PC-3 (cell line): ENCODE data around the gene PARK7. TPM values are rescaled to one million over a fixed set of nuclear protein-coding genes. Genes with fewer than 3 reads are reported as not detected.
A peak's percentile ranks its signal among the peaks of the same experiment; 100 is the strongest.

Experiments used
- ATAC-seq: fragments of 200-7000 bp; cut with Tn5 transposase; 2 replicates; pipeline ENCODE4 v1.9.1; 2020; ENCODE audit warnings: mild to moderate bottlenecking, moderate library complexity
- BruUV-seq: library from RNA; stranded (reverse); fragments of 400-500 nt; replicated peaks from 2 replicates; lab custom pipeline; 2021; lab: Mats Ljungman, UMichigan
- CTCF ChIA-PET: fragments of 300-600 bp; sonication (Branson Sonifier 250); formaldehyde crosslinking; loops from one replicate; lab custom pipeline; 2022; ENCODE audit warnings: antibody characterized with exemption; lab: Charles Lee
- POLR2A ChIA-PET: fragments of 300-600 bp; sonication (Branson Sonifier 250); formaldehyde crosslinking; loops from one replicate; lab custom pipeline; 2022; ENCODE audit warnings: antibody characterized with exemption; ENCODE audit not compliant: unreplicated experiment; lab: Charles Lee
- DNase-seq: peaks from one replicate; pipeline ENCODE4 v3.0.0-alpha.2; 2015
- H2AFZ ChIP-seq: fragments of 300-600 bp; sonication (generic); 2 replicates; pipeline ENCODE4 v1.6.0; 2016; ENCODE audit warnings: antibody characterized with exemption, low read length
- H3F3A ChIP-seq: fragments of 300-600 bp; sonication (generic); one replicate; pipeline ENCODE4 v1.6.0; 2017; ENCODE audit warnings: antibody characterized with exemption, low read length, control low read depth, mild to moderate bottlenecking; ENCODE audit not compliant: unreplicated experiment
- H3K27ac ChIP-seq: fragments of 300-600 bp; sonication (generic); 2 replicates; pipeline ENCODE4 v1.5.1; 2016; ENCODE audit warnings: mild to moderate bottlenecking, low read length
- H3K27me3 ChIP-seq: fragments of 300-600 bp; sonication (generic); 2 replicates; pipeline ENCODE4 v1.6.1; 2016; ENCODE audit warnings: low read length, mixed read lengths
- H3K36me3 ChIP-seq: fragments of 300-600 bp; sonication (generic); 2 replicates; pipeline ENCODE4 v1.6.1; 2016; ENCODE audit warnings: low read depth, mixed run types, low read length, mixed read lengths
- H3K4me1 ChIP-seq: fragments of 300-600 bp; sonication (generic); 2 replicates; pipeline ENCODE4 v1.5.1; 2016; ENCODE audit warnings: low read length; ENCODE audit not compliant: insufficient read depth
- H3K4me2 ChIP-seq: fragments of 300-600 bp; sonication (generic); 2 replicates; pipeline ENCODE4 v1.6.0; 2016; ENCODE audit warnings: low read length
- H3K4me3 ChIP-seq: fragments of 300-600 bp; sonication (generic); 2 replicates; pipeline ENCODE4 v1.5.1; 2016; ENCODE audit warnings: mild to moderate bottlenecking, low read length, mixed read lengths
- H3K79me2 ChIP-seq: fragments of 300-600 bp; sonication (generic); 2 replicates; pipeline ENCODE4 v1.6.1; 2017; ENCODE audit warnings: low read length, mixed read lengths
- H3K9ac ChIP-seq: fragments of 300-600 bp; sonication (generic); 2 replicates; pipeline ENCODE4 v1.6.0; 2016; ENCODE audit warnings: mild to moderate bottlenecking, low read length
- H3K9me2 ChIP-seq: fragments of 300-600 bp; sonication (generic); replicated peaks from 2 replicates; pipeline ENCODE4 v1.6.1; 2016; ENCODE audit warnings: mixed run types, low read length, mixed read lengths
- H3K9me3 ChIP-seq: fragments of 300-600 bp; sonication (generic); 2 replicates; pipeline ENCODE4 v1.6.1; 2016; ENCODE audit warnings: low read length, mixed read lengths
- H4K20me1 ChIP-seq: fragments of 300-600 bp; sonication (generic); 2 replicates; pipeline ENCODE4 v1.6.1; 2016; ENCODE audit warnings: low read length, mixed read lengths
- CTCF ChIP-seq: fragments of 300-600 bp; sonication (generic); conservative IDR thresholded peaks from 2 replicates; pipeline ENCODE4 v1.5.1; 2017; ENCODE audit warnings: antibody characterized with exemption, low read depth, mild to moderate bottlenecking, low read length
- EZH2 ChIP-seq: fragments of 300-600 bp; sonication (generic); IDR thresholded peaks from one replicate; pipeline ENCODE4 v1.6.1; 2017; ENCODE audit warnings: antibody characterized with exemption, mild to moderate bottlenecking, low read length; ENCODE audit not compliant: unreplicated experiment
- EZH2phosphoT487 ChIP-seq: fragments of 300-600 bp; sonication (generic); IDR thresholded peaks from 2 replicates; pipeline ENCODE4 v1.6.1; 2018; ENCODE audit warnings: mild to moderate bottlenecking, antibody characterized with exemption, low read length, borderline replicate concordance
- intact Hi-C: fragments of 100-400 bp; cut with micrococcal nuclease; formaldehyde crosslinking; loops from 2 replicates; pipeline ENCODE4 v1.9.0; 2023
- total RNA-seq: library from RNA; depleted of rRNA; stranded (reverse); fragments of >200 nt; gene quantifications from 2 replicates; pipeline ENCODE4 v1.2.3, GENCODE V29; 2014

Gene PARK7
- total RNA-seq, 1 experiment from 2014 or later = 316 TPM

GRCh38 chr1:8015036-8015808 is 53.7 kb downstream of the PARK7 start:
- H3K27me3 ChIP-seq = no peaks in the 10 kb centered on the region
- peaks cover 58% of the 10 kb centered on the region for H3F3A ChIP-seq
- ATAC-seq (peak; percentile 12; the same call in 1 of the 2 replicates), DNase-seq (peak; percentile 91)
- POLR2A ChIA-PET = interaction anchor here (0.9 to 1.1 kb wide), 2 partner anchors 92 to 327 kb away, joined by 4 to 8 read pairs; no protein-coding TSS in a partner anchor
- H2AFZ ChIP-seq = no peak overlapping the region
- CTCF ChIA-PET = interaction anchor here (0.6 to 1.6 kb wide), 3 partner anchors 12 to 328 kb away, joined by 3 to 7 read pairs (median 4); no protein-coding TSS in a partner anchor
- peak overlapping the region; percentile 98 for H3K4me2 ChIP-seq
- peak overlapping the region; percentile 39 for H3K27ac ChIP-seq
- BruUV-seq = no TSS peak
- H3K36me3 ChIP-seq = peaks cover 67% of the 10 kb centered on the region
- H4K20me1 ChIP-seq = peaks cover 96% of the 10 kb centered on the region
- H3K4me3 ChIP-seq = peak overlapping the region; percentile 8; the same call in 1 of the 2 replicates
- peaks cover 51% of the 10 kb centered on the region for H3K4me1 ChIP-seq
- TF ChIP-seq EZH2phosphoT487 (no peak), CTCF (peak; percentile 71)
- no peak overlapping the region for H3K9ac ChIP-seq
- intact Hi-C loops = loop anchor here (1.0 kb wide), 1 partner anchor 33 kb away; no protein-coding TSS in a partner anchor
- H3K79me2 ChIP-seq = peaks cover 94% of the 10 kb centered on the region
- no peaks in the 10 kb centered on the region for H3K9me3 ChIP-seq
- H3K9me2 ChIP-seq = no peaks in the 10 kb centered on the region

DNA sequence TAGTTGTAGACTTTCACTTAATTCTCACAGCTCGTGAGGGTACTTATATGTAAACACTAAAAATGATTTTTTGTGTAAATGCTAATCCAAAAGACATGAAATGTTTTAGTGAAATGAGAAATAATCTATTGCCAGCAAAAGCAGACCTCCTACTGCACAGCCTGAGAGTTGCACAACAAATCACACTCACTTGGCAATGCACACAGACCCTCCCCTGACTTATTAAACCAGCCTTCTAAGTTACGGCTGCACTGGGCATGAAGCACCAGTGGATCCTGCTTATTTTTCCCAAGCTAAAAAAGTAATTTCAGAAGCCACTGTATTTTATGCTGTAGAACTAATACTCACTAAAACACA is 54.3 kb downstream of the PARK7 start:
- Histone ChIP-seq H4K20me1 (peaks cover 97% of the 10 kb centered on the region), H3K9me3 (no peaks in the 10 kb centered on the region), H3K4me1 (peaks cover 57% of the 10 kb centered on the region), H3K36me3 (peaks cover 69% of the 10 kb centered on the region), H3K79me2 (peaks cover 98% of the 10 kb centered on the region), H3F3A (peaks cover 53% of the 10 kb centered on the region), H3K27ac (peak overlapping the region; percentile 39), H2AFZ (no peak overlapping the region), H3K4me3 (0 out of 2 replicates have a peak overlapping the region, but pooled peaks have one; percentile 8), H3K4me2 (peak overlapping the region; percentile 98), H3K9me2 (no peaks in the 10 kb centered on the region), H3K27me3 (no peaks in the 10 kb centered on the region), H3K9ac (no peak overlapping the region)
- peak; percentile 26 for DNase-seq
- TF ChIP-seq EZH2phosphoT487 (no peak), EZH2 (no peak), CTCF (no peak)
- ChIA-PET POLR2A (interaction anchor here (1.1 kb wide), 1 partner anchor 92 kb away, joined by 8 read pairs; no protein-coding TSS in a partner anchor), CTCF (interaction anchor here (0.6 to 1.6 kb wide), 3 partner anchors 8 to 192 kb away, joined by 3 to 7 read pairs (median 3); no protein-coding TSS in a partner anchor)
- no peak for ATAC-seq
- BruUV-seq = no TSS peak
- intact Hi-C loops = loop anchor here (1.0 kb wide), 1 partner anchor 33 kb away; no protein-coding TSS in a partner anchor
